T-helper 17 cell (primary cell): ENCODE measurements around the gene PLCL2. TPM values are rescaled to one million over a fixed set of nuclear protein-coding genes. Genes with fewer than 3 reads are reported as not detected.
A peak's percentile ranks its signal among the peaks of the same experiment; 100 is the strongest.

Experiments used
- ATAC-seq: fragments of 150-1000 bp; cut with Tn5 transposase; 2 replicates; pipeline ENCODE4 v1.10.0; 2021; ENCODE audit warnings: mild to moderate bottlenecking, moderate library complexity
- DNase-seq, 3 donors: peaks; one replicate each; pipeline versions ENCODE4 v3.0.0 to v3.0.0-alpha.2; 2020 to 2021
- H3K9me3 ChIP-seq: one replicate; pipeline ENCODE4 v1.7.0; 2013; ENCODE audit warnings: low read length, mild to moderate bottlenecking; ENCODE audit not compliant: control insufficient read depth, poor library complexity, severe bottlenecking
- H3K27ac Mint-ChIP-seq: one replicate; pipeline ENCODE4 v1.8.0; 2022; ENCODE audit warnings: mild to moderate bottlenecking, moderate library complexity, mixed read lengths
- H3K27me3 Mint-ChIP-seq: one replicate; pipeline ENCODE4 v1.8.0; 2022; ENCODE audit warnings: mixed read lengths
- H3K36me3 Mint-ChIP-seq: one replicate; pipeline ENCODE4 v1.8.0; 2022; ENCODE audit warnings: low read depth, mixed read lengths
- H3K4me1 Mint-ChIP-seq: one replicate; pipeline ENCODE4 v1.8.0; 2022; ENCODE audit warnings: mild to moderate bottlenecking, mixed read lengths
- H3K4me3 Mint-ChIP-seq: one replicate; pipeline ENCODE4 v1.8.0; 2022; ENCODE audit warnings: mild to moderate bottlenecking, moderate library complexity, mixed read lengths
- total RNA-seq, 4 donors: library from RNA in 2 of 4; stranded (reverse) in 2 of 4; gene quantifications; one replicate each; pipeline ENCODE4 v1.2.3 and lab custom pipeline; 2022 to 2026

PLCL2 gene
- total RNA-seq, 2 donors from 2014 or later, result 53.5 to 55.3 TPM

DNA sequence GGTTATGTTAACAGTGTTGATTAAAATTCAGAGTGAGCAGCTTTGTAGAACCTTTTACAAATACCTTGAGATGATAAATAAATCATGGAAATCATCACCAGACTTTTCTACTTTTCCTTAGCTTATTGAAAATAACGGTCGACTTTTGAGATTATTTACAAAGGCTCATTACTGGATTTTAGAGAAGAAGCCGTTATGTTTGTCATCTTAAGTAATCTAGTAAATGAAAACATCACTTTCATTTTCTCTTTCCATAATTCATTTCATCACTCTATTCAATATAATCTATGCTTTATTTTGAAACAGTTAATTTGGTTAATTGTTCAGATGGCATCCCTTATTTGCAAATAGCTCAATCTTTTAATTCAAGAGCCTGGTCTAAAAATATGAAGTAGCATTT lies 3.6 kb downstream of the PLCL2 start:
- H3K4me3 Mint-ChIP-seq, result peak overlapping the region; percentile 98
- H3K27me3 Mint-ChIP-seq, result no peaks in the 10 kb centered on the region
- H3K4me1 Mint-ChIP-seq, result peaks cover 53% of the 10 kb centered on the region
- no peak for ATAC-seq
- no peaks in the 10 kb centered on the region for H3K36me3 Mint-ChIP-seq
- no peak for DNase-seq
- H3K9me3 ChIP-seq, result no peaks in the 10 kb centered on the region
- H3K27ac Mint-ChIP-seq, result peak overlapping the region; percentile 97

- no peaks in the 10 kb centered on the region for H3K27me3 Mint-ChIP-seq
- H3K9me3 ChIP-seq, result no peaks in the 10 kb centered on the region
- DNase-seq, result no peak
- peaks cover 52% of the 10 kb centered on the region for H3K4me1 Mint-ChIP-seq
- peak; percentile 57 for ATAC-seq
- H3K27ac Mint-ChIP-seq, result peak overlapping the region; percentile 97
- H3K4me3 Mint-ChIP-seq, result peak overlapping the region; percentile 98
- no peaks in the 10 kb centered on the region for H3K36me3 Mint-ChIP-seq
Measured at GRCh38 chr3:16888785-16889607, 4.2 kb downstream of the PLCL2 start.

GRCh38 chr3:16890597-16891333 lies 6.0 kb downstream of the PLCL2 start:
- H3K4me3 Mint-ChIP-seq, result peak overlapping the region; percentile 47
- H3K9me3 ChIP-seq, result no peaks in the 10 kb centered on the region
- ATAC-seq (no peak), DNase-seq (no peak)
- peak overlapping the region; percentile 97 for H3K27ac Mint-ChIP-seq
- H3K4me1 Mint-ChIP-seq, result peaks cover 59% of the 10 kb centered on the region
- H3K27me3 Mint-ChIP-seq, result no peaks in the 10 kb centered on the region
- no peaks in the 10 kb centered on the region for H3K36me3 Mint-ChIP-seq

DNA sequence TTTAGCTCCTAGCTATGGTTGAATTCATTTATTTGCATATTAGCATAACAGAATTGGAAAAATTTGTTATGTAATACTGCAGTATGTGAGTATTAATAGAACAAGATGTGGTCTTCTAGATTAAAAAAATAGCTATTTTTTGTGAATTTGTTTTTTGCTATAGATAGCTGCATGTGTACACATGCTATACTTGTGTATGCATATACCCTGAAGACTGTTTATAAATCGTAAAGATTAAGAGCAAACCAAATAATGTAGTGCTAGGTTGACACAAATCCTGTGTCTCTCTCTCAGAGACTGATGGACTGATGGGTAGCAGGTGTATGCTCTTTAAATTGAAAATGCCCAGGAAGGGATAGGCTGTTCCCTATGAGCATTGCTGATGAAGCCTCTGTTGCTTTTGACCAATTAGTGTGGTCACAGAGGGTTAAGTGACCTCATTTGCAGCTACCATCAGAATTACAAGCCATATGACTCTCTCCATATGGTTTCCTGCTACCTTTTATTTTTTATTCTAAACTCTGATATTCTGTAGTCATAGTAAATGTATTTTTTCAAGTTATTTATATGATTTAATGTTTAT lies 9.0 kb downstream of the PLCL2 start:
- Mint-ChIP-seq H3K27me3 (no peaks in the 10 kb centered on the region), H3K27ac (peak overlapping the region; percentile 97), H3K4me3 (no peak overlapping the region), H3K36me3 (no peaks in the 10 kb centered on the region), H3K4me1 (peaks cover 68% of the 10 kb centered on the region)
- DNase-seq (no peak), ATAC-seq (no peak)
- no peaks in the 10 kb centered on the region for H3K9me3 ChIP-seq

DNA sequence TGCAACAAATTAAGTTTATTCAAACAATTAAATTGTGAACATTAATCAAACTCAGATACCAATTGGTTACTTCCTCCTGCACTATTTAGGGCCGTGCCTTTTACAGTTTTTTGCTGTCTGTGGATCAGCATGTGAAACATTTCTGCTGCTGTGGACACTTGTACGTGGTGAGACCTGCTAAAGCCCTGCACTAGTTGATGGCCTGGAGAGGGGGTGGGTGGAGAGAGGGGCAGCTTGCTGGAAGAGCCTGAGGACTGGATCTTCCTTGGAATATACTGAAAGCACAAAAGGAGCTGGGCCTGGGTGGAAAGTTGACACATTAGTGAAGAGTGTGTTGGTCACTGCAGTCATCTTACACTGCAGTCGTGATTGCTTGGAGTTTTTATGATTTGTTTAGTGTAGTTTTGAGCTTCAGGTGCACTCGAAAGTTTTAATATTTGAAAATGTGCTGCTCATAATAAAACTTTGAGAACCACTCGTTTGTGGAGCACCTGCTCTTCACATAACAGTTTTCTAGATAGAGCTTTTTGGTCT lies 11.4 kb downstream of the PLCL2 start:
- H3K27ac Mint-ChIP-seq, result peak overlapping the region; percentile 96

DNA sequence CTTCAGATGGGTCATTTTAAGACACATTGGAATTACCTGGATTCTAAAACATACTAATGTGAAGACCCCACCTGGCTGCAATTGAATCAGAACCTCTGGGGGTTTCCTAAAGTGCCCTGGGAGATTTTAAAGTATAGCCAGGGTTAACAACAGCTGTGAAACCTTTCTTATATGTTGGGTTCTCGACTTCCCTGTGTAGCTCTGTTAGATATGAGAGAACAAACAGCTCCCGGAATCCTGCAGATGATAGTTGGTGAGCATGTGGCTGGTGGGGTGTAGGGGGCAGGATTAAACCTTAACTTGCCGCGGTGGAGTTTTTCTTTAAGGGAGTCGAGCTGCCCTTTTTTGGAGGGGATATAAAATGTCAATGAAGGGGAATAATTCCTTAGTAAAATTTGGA lies 12.1 kb downstream of the PLCL2 start:
- Mint-ChIP-seq H3K4me1 (peaks cover 70% of the 10 kb centered on the region), H3K36me3 (no peaks in the 10 kb centered on the region), H3K27ac (peak overlapping the region; percentile 96), H3K27me3 (no peaks in the 10 kb centered on the region), H3K4me3 (no peak overlapping the region)
- no peak for ATAC-seq
- no peaks in the 10 kb centered on the region for H3K9me3 ChIP-seq
- no peak for DNase-seq

More for the DNA sequence above, 11.4 kb downstream of the PLCL2 start:
- H3K4me1 Mint-ChIP-seq, result peaks cover 68% of the 10 kb centered on the region
- H3K9me3 ChIP-seq, result no peaks in the 10 kb centered on the region
- no peak for ATAC-seq
- H3K27me3 Mint-ChIP-seq, result no peaks in the 10 kb centered on the region
- no peak overlapping the region for H3K4me3 Mint-ChIP-seq
- no peak for DNase-seq
- H3K36me3 Mint-ChIP-seq, result no peaks in the 10 kb centered on the region

DNA sequence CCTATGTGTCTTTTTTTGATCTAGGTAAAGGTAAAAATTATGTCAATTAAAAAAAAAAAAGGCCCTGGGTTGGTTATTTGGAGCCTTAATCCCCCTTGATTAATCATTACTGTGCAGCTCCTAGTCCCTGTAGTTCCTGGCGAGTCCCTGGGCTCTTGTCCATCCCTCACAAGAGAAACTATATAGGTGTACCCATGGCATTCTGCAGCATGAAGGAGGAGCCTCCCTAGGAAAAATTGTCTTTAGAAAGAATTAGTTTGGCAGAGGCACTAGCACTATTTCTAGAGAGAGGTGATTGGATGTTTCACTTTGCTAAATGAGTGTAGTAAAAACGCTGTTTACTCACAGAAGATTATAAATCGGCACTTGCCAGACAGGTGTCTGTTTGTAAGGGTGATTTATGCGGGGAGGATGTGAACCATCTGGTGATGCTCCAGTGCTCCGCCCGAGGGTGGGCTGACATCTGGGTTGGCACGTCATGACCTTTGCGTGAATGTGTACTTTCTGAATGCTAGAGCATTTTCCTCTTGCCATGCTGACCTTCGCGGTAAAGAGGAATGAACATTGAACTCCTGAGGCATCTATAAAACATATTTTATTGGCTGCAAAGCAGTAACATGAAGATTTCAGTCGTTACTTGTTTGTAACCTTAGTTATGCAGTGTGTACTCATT lies 12.6 kb downstream of the PLCL2 start:
- H3K36me3 Mint-ChIP-seq, result peaks cover 2% of the 10 kb centered on the region
- peak; percentile 54 for ATAC-seq
- H3K27me3 Mint-ChIP-seq, result no peaks in the 10 kb centered on the region
- DNase-seq, result no peak
- peak overlapping the region; percentile 96 for H3K27ac Mint-ChIP-seq
- H3K4me3 Mint-ChIP-seq, result peak overlapping the region; percentile 15
- H3K4me1 Mint-ChIP-seq, result peaks cover 69% of the 10 kb centered on the region
- H3K9me3 ChIP-seq, result no peaks in the 10 kb centered on the region

GRCh38 chr3:16898595-16899395 lies 14.0 kb downstream of the PLCL2 start:
- ATAC-seq, result peak; percentile 14

DNA sequence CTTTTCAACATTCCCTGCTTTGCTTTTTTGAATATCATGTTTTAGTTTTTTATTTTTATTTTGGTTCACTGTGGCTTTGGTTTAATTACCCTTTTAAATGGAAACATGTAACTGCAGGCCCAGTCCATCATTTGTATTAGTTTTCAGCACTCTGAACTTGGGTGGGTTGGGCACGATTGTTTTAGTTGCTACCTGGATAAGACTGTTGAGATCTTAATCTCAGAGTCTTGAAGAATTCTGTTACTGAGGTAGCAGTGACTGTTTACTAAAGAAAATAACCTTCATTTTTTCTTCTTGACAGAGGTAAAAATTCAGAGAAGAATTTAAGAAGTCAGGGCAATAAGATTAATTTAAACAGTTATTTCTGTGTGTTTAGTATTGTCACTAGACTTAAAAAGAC lies 15.2 kb downstream of the PLCL2 start:
- Mint-ChIP-seq H3K27me3 (no peaks in the 10 kb centered on the region), H3K36me3 (peaks cover 2% of the 10 kb centered on the region), H3K27ac (peak overlapping the region; percentile 96), H3K4me1 (peaks cover 83% of the 10 kb centered on the region), H3K4me3 (peak overlapping the region; percentile 47)
- DNase-seq, result no peak
- H3K9me3 ChIP-seq, result no peaks in the 10 kb centered on the region
- no peak for ATAC-seq

More at GRCh38 chr3:16898595-16899395, 14.0 kb downstream of the PLCL2 start:
- H3K36me3 Mint-ChIP-seq, result peaks cover 2% of the 10 kb centered on the region
- DNase-seq, result no peak
- peak overlapping the region; percentile 15 for H3K4me3 Mint-ChIP-seq
- no peaks in the 10 kb centered on the region for H3K27me3 Mint-ChIP-seq
- peak overlapping the region; percentile 96 for H3K27ac Mint-ChIP-seq
- H3K9me3 ChIP-seq, result no peaks in the 10 kb centered on the region
- peaks cover 76% of the 10 kb centered on the region for H3K4me1 Mint-ChIP-seq

DNA sequence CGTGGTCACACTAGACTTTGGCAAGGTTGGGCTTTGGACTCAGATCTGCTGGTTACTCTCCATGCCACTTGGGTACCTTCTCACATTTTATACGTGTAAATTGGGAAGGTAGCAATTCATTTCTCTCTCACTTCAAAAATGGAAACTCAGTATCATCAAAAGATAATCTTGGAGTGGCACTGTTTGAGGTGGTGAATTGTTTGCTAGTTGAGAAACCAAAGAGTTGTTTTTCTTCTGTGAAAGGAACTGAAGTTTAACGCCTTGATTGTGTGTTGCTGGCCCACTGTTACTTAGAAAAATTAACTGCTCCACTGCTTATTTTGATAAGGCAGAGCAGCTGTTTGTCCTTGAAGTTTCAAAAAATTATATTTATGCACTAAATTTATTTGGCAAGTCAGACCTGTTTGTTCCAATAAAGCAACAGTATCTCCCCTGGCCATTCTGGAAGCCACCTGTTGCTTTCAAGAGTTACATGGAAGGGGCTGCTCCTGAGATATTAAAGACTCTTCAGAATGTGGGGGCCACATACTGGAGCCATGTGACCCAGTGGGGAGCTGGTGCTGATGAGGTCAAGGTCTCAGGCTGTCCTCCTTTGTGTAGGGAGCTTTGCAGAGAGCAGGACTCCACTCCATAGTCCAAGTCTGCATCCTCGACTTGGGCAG lies 16.2 kb downstream of the PLCL2 start:
- Mint-ChIP-seq H3K4me1 (peaks cover 80% of the 10 kb centered on the region), H3K4me3 (peak overlapping the region; percentile 85), H3K27me3 (no peaks in the 10 kb centered on the region), H3K27ac (peak overlapping the region; percentile 96), H3K36me3 (peaks cover 2% of the 10 kb centered on the region)
- peak; percentile 25 for ATAC-seq
- no peak for DNase-seq
- no peaks in the 10 kb centered on the region for H3K9me3 ChIP-seq

DNA sequence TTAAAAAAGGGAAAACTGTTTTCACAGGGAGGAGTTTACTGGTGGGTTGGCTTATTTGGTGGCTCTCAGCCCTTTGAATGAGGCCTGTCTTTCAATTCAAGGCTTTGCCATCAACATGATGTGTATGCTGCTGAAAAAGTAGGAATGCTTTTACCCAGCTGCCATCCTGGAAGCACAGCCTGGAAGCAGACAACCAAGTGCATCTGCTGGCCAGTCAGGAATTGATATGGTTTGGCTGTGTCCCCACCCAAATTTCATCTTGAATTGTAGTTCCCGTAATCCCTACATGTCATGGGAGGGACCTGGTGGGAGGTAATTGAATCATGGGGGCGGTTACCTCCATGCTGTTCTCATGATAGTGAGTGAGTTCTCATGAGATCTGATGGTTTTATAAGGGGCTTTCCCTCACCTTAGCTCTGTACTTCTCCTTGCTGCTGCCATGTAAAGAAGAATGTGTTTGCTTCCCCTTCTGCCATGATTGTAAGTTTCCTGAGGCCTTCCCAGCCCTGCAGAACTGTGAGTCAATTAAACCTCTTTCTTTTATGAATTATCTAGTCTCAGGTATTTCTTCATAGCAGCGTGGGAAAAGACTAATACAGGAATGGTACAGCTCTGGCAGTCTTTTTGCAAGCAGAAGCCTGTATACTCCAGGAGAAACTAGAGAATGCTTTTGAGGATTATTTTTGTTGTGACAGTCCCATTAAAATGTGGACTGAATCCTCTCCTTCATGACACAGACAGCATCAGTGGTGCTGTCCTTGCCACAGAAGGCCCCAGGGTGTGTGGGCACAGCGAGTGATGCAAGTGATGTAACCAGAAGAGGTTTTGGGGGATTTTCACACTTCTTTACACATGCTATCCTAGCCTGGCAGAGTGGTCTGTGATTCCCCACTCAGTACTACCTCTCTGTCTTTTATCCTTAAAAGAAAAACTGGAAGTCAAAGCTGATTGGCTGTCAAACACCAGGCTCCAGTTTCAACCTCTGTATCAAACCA lies 20.0 kb downstream of the PLCL2 start:
- ATAC-seq (peak; percentile 81), DNase-seq (no peak)
- Mint-ChIP-seq H3K27ac (peak overlapping the region; percentile 96), H3K4me3 (peak overlapping the region; percentile 39), H3K36me3 (peaks cover 3% of the 10 kb centered on the region), H3K4me1 (peaks cover 62% of the 10 kb centered on the region), H3K27me3 (no peaks in the 10 kb centered on the region)
- no peaks in the 10 kb centered on the region for H3K9me3 ChIP-seq
